SK-N-MC (cell line): ENCODE measurements around the gene GPR4.
A peak's percentile ranks its signal among the peaks of the same experiment; 100 is the strongest.

Source experiments
- DNase-seq: peaks from one replicate; pipeline ENCODE4 v3.0.0-alpha.2; 2011; ENCODE audit warnings: low read depth, low spot score
- H3K27ac ChIP-seq: fragments of 200-600 bp; sonication (generic); 2 replicates; pipeline ENCODE4 v1.5.1; 2016; ENCODE audit warnings: mixed run types
- H3K36me3 ChIP-seq: fragments of 200-600 bp; sonication (generic); 2 replicates; pipeline ENCODE4 v1.6.1; 2017; ENCODE audit warnings: antibody characterized with exemption, low read length, mixed read lengths; ENCODE audit not compliant: insufficient read depth
- H3K4me3 ChIP-seq: fragments of 200-600 bp; sonication (generic); 2 replicates; pipeline ENCODE4 v1.5.1; 2016
- H3K9ac ChIP-seq: fragments of 200-600 bp; sonication (generic); 2 replicates; pipeline ENCODE4 v1.8.0; 2017; ENCODE audit warnings: mixed run types, mixed read lengths; ENCODE audit not compliant: insufficient read length
- H3K9me3 ChIP-seq: fragments of 200-600 bp; sonication (generic); 2 replicates; pipeline ENCODE4 v1.6.1; 2017; ENCODE audit warnings: low read depth, mild to moderate bottlenecking, antibody characterized with exemption, low read length, moderate library complexity, mixed read lengths
- EZH2 ChIP-seq: fragments of 200-600 bp; sonication (generic); IDR thresholded peaks from one replicate; pipeline ENCODE4 v1.6.1; 2017; ENCODE audit warnings: antibody characterized with exemption
- FOXP2 ChIP-seq: optimal IDR thresholded peaks from 2 replicates; pipeline ENCODE3; 2011; ENCODE audit warnings: mild to moderate bottlenecking, moderate library complexity; ENCODE audit not compliant: insufficient read depth; ENCODE audit errors: extremely low read length, control extremely low read depth
- POLR2AphosphoS5 ChIP-seq: IDR thresholded peaks from 2 replicates; pipeline ENCODE4 v1.6.1; 2012; ENCODE audit warnings: mild to moderate bottlenecking, low read depth, low read length, borderline replicate concordance

Gene GPR4

DNA sequence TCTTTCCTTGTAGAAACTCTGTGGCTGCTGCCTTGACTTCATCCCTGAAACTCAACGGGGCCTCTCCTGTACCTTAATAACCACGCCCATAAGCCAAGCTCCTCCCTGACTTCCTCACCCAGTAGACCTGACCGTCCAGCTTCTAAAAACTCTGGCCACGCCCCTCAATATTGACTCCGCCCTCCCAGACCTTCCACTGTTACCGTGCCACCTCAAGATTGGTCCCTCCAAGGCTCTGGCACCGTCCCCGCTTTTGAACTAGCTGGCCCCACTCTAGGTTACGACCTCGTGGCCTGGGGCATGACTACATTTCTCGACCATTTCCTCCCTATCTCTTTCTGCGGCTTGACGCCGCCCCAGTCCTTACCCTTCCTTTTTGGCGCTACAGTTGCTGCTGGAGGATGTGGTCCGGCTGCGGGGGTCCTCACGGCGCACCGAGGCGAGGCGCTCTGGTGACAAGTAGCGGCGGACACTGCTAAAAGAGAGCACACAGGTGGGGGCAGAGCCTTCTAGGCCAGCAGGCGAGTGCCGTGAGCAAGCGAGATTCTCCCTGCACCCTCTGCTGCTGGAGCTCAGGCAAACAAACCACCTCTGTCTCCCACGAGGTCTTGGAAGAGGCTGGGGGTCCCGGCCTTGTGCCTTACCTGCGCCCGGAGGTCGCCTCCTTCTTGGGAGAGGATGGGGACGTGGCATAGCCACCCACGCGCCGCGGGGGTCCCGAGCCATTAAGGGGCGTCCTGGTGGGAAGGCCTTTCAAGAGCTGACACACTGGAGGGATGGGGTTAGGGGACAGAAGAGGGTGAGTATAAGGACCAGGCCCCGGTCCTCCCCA, 39.5 kb upstream of the GPR4 start:
- no peak overlapping the region for H3K27ac ChIP-seq
- peak overlapping the region; percentile 84 for H3K4me3 ChIP-seq
- DNase-seq = no peak
- H3K9ac ChIP-seq = no peak overlapping the region
- TF ChIP-seq EZH2 (no peak), POLR2AphosphoS5 (no peak), FOXP2 (no peak)
- H3K36me3 ChIP-seq = no peaks in the 10 kb centered on the region
- no peaks in the 10 kb centered on the region for H3K9me3 ChIP-seq

DNA sequence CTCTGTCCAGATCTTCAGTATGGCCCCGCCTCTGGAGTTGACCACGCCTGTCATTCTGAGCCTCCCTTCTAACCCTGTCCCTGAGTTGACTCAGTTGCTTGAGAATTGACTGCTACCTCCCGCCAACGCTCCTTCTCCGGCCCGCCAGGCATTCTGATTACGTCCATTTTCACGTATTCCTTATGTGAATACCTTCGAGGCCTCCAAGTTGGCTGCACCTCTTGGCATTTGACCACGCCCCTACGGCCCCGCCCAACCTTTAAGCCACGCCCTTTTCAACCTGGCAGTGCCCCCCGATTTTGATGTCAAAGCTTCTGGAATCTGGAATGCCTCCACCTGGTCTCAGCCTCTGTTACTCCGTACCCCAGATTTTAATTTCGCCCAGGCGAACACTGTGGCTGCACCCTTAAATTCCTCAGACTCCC, 38.8 kb upstream of the GPR4 start:
- no peaks in the 10 kb centered on the region for H3K36me3 ChIP-seq
- no peak overlapping the region for H3K9ac ChIP-seq
- H3K27ac ChIP-seq = no peak overlapping the region
- H3K4me3 ChIP-seq = peak overlapping the region; percentile 84
- TF ChIP-seq FOXP2 (no peak), POLR2AphosphoS5 (no peak), EZH2 (no peak)
- no peak for DNase-seq
- no peaks in the 10 kb centered on the region for H3K9me3 ChIP-seq

DNA sequence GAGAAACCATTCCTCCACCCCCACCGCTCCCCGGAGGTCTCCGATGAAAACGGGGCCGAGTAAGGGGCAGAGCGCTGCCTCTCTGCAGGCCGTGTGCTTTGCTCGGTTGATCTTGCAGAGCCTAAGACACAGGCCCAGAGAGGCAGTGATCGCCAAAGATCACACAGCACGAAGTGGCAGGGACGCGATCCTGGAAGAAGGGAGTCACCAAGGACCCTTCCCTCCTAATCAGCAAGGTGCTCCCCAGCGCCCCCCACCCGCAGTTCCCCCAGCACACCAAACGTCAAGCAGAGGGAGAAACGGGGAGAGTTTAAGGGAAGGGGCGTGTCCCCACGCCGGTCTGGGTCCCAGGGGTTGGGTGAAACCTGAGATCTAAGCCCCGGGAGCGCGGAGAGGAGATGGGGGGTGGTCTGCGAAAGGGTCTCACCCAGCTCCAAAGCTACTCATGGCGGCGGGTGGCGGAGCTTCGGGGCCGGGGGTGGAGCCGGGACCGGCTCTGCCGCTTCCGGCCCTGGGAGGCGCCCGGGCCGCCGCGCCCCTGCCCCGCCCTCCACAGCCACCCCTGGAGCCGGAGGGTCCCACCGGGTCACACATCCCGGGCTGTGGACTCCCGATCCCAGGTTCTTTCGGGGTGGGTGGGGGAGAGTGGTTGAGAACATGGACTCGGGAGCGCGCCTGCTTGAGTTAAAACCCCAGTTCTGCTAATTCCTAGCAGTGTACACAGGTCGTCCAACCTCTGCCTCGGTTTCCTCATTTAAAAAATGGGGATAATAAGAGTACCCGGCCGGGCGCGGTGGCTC, 37.1 kb upstream of the GPR4 start, which contains the start of gene EML2:
Gene EML2, minus strand, starts transcription at position 468 of the 800 bp plus-strand sequence. Its CDS starts 21 bp downstream, at position 447.
- Histone ChIP-seq H3K9ac (peak within 1 kb of the TSS; percentile 61), H3K9me3 (no peaks in the 10 kb centered on the region), H3K4me3 (peak within 1 kb of the TSS; percentile 91), H3K27ac (no peak within 1 kb of the TSS), H3K36me3 (no peaks in the 10 kb centered on the region)
- TF ChIP-seq POLR2AphosphoS5 (peak; percentile 64; the same call in 1 of the 2 replicates), EZH2 (no peak), FOXP2 (no peak)
- DNase-seq = no peak

DNA sequence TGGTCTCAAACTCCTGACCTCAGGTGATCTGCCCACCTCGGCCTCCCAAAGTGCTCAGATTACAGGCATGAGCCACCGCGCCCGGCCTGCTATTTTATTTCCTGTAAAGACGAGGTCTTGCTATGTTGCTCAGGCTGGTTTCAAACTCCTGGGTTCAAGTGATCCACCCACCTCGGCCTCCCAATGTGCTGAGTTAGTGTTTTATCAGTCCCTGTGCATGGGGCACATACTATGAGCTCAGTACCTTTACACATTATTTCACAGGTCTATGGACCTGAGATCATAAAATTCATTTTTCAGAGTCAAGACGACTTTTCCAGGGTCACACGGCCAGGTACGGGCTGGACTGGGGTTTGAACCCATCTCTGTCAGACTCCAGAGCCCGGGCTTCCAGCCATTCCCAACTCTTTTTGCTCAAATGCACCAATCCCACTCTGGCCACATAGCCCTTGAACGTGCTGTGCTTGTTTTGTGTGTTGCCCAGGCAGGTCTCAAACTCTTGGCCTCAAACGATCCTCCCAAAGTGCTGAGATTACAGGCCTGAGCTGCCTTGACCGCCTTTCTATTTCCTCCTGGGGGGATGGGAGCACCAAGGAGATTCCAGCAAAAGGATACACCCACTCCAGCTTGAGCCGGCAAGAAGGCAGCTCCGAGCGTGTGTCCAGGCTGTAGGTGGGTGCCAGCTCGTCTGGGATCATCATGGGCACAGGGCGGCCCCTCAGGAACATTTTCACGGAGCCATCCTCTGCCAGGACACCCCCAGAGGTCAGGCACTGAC, 36.1 kb upstream of the GPR4 start:
- Histone ChIP-seq H3K36me3 (no peaks in the 10 kb centered on the region), H3K27ac (no peak overlapping the region), H3K4me3 (peak overlapping the region; percentile 91), H3K9me3 (no peaks in the 10 kb centered on the region), H3K9ac (peak overlapping the region; percentile 61)
- TF ChIP-seq FOXP2 (no peak), POLR2AphosphoS5 (no peak), EZH2 (no peak)
- no peak for DNase-seq

DNA sequence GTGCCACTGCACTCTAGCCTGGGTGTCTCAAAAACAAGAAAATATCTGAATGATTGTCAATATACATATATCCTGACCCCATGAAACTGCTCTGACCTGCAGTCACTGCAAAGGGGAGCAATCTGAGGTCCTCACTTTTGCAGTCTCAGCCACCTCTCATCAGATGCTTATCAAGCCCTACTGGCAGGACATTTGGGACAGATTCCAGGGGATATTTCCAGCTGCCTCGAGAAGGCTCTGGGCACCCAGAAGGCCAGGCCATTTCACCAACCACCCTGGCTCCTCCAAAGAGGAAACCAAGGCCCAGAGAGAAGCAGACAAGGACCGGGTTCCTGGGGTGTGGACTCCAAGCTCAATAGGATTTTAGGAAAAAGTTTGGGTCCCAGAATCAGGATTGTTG, 34.9 kb upstream of the GPR4 start:
- H3K4me3 ChIP-seq = no peak overlapping the region
- no peak for DNase-seq
- TF ChIP-seq FOXP2 = no peak
- no peak for TF ChIP-seq EZH2
- no peak for TF ChIP-seq POLR2AphosphoS5
- H3K9ac ChIP-seq = no peak overlapping the region
- no peaks in the 10 kb centered on the region for H3K36me3 ChIP-seq
- no peaks in the 10 kb centered on the region for H3K9me3 ChIP-seq
- 0 out of 2 replicates have a peak overlapping the region, but pooled peaks have one; percentile 25 for H3K27ac ChIP-seq

DNA sequence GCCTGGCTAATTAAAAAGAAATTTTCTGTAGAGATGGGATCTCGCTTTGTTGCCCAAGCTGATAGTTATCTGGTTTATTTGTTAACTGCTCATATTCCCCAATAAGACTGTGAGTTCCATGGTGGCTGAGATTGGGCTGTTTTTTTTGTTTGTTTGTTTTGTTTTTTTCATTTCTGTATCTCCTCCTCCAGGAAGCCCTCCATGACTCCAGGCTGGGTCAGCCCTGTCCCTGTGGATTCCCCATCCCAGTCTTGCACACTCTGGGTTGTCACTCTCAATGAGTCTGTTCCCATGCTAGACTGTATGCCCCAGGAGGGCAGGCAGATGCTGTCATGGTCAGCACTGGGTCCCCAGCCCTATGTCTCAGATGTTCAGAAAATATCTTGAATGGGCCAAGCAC, 34.3 kb upstream of the GPR4 start:
- no peak overlapping the region for H3K9ac ChIP-seq
- no peak overlapping the region for H3K27ac ChIP-seq
- no peaks in the 10 kb centered on the region for H3K36me3 ChIP-seq
- no peaks in the 10 kb centered on the region for H3K9me3 ChIP-seq
- no peak for DNase-seq
- no peak overlapping the region for H3K4me3 ChIP-seq
- TF ChIP-seq FOXP2 (no peak), EZH2 (no peak), POLR2AphosphoS5 (no peak)

DNA sequence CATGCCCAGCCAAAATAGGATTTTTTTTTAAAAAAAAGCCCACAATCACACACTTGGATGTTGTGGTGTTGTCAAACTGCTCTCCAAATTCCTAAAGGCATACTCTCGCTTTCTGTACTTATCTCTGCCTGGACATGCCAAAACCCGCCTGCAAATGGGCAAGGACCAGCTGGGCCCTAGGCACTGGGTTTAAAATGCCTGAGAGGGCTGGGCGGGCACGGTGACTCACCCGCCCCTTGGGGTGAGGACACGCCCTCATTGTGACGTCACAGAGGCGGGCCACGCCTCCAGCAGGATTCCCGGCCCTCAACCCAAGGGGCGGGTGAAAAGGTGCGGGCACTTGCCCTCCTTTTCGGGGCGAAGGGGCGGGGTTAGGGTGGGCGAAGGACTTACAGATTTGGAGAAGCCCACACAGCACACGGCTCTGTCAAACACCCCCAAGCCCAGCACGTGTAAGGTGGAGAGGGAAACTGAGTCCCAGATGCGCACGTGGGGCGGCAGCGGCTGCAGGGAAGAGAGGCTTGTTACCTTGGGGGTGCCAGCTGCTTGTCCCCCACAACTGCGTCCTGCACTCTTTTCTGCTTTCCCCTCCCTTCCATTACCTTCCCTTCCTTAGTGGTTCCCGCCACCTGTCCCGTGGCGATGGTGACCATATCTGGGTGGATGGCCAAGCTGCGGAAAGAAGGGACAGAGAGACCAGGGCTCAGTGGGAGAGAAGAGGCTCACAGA, 30.6 kb upstream of the GPR4 start:
- Histone ChIP-seq H3K4me3 (no peak overlapping the region), H3K9ac (no peak overlapping the region), H3K27ac (no peak overlapping the region), H3K9me3 (no peaks in the 10 kb centered on the region), H3K36me3 (no peaks in the 10 kb centered on the region; the same call in 1 of the 2 replicates)
- no peak for DNase-seq
- TF ChIP-seq EZH2 (no peak), FOXP2 (no peak), POLR2AphosphoS5 (no peak)
